ENCODE results near the gene RFX1. TPM values are rescaled to one million over a fixed set of nuclear protein-coding genes. Genes with fewer than 3 reads are reported as not detected.
"Not testable (repeated sequence)": the region's sequence is repeated elsewhere in the genome, so short reads cannot be mapped to it uniquely, and the experiment has no call there.

RFX1 gene
- polyA plus RNA-seq, 1 donor (not counting 4 experiments of a cell fraction or from before 2014, with no cell fraction given): 0.45 TPM

GRCh38 chr19:14052470-14052869 is 46.4 kb upstream of the RFX1 start:
- no peak overlapping the region for H3K4me2 ChIP-seq (ENCODE audit: control insufficient read depth, extremely low read depth, insufficient read depth, low read depth, low read length)

GRCh38 chr19:14051980-14052379 is 45.9 kb upstream of the RFX1 start:
- no peaks in the 10 kb centered on the region for H3K4me1 ChIP-seq (ENCODE audit: control insufficient read depth, extremely low read depth, insufficient read depth, low read length)
- H3K9me3 ChIP-seq (ENCODE audit: control insufficient read depth, low read depth, low read length): no peaks in the 10 kb centered on the region
- dilution Hi-C loops (cut with MboI; ENCODE audit: extremely low pct_ligation_motif_present, low sequenced_read_pairs): no loop called here
- H3K4me2 ChIP-seq (ENCODE audit: control insufficient read depth, extremely low read depth, insufficient read depth, low read depth, low read length): no peak overlapping the region
- H3K9ac ChIP-seq (ENCODE audit: control insufficient read depth, extremely low read depth, insufficient read depth, low read length): no peak overlapping the region
- H3K27ac ChIP-seq (ENCODE audit: control insufficient read depth, insufficient read depth, low read length): no peak overlapping the region
- TF ChIP-seq EZH2 (IDR thresholded peaks at IDR 0.05; ENCODE audit: low read length): no peak
- TF ChIP-seq CTCF (optimal IDR thresholded peaks at IDR 0.05 in 1 of 3, IDR thresholded peaks at IDR 0.05 in 1 of 3, conservative IDR thresholded peaks at IDR 0.05 in 1 of 3; ENCODE audit: extremely low read depth in 1 of 3, insufficient read depth in 2 of 3, low read length in 3 of 3): no peak
- DNase-seq (ENCODE audit: low read depth, low spot score): no peak
- no peak for FAIRE-seq
- no peaks in the 10 kb centered on the region for H4K20me1 ChIP-seq (ENCODE audit: control insufficient read depth, extremely low read depth, insufficient read depth, low read length)
- no peaks in the 10 kb centered on the region for H3K79me2 ChIP-seq (ENCODE audit: control insufficient read depth, insufficient read depth, low read length)
- H3K27me3 ChIP-seq (ENCODE audit: control insufficient read depth, extremely low read depth, insufficient read depth, low read length): peaks cover 12% of the 10 kb centered on the region
- no peak overlapping the region for H3K4me3 ChIP-seq (ENCODE audit: control insufficient read depth in 2 of 3, extremely low read depth in 1 of 3, insufficient read depth in 2 of 3, low read depth in 1 of 3, low read length in 3 of 3)
- H3K9me1 ChIP-seq (ENCODE audit: control insufficient read depth, extremely low read depth, insufficient read depth, low read length): no peaks in the 10 kb centered on the region
- peaks cover 0 to 2% of the 10 kb centered on the region in 2 experiments for H3K36me3 ChIP-seq (ENCODE audit: control insufficient read depth in 2 of 2, extremely low read depth in 1 of 2, insufficient read depth in 2 of 2, low read length in 2 of 2)
- H2AFZ ChIP-seq (ENCODE audit: control insufficient read depth, low read length): no peak overlapping the region

More at GRCh38 chr19:14052470-14052869, 46.4 kb upstream of the RFX1 start:
- Histone ChIP-seq H3K9ac (ENCODE audit: control insufficient read depth, extremely low read depth, insufficient read depth, low read length) (no peak overlapping the region), H3K27ac (ENCODE audit: control insufficient read depth, insufficient read depth, low read length) (no peak overlapping the region), H3K4me1 (ENCODE audit: control insufficient read depth, extremely low read depth, insufficient read depth, low read length) (no peaks in the 10 kb centered on the region), H3K9me3 (ENCODE audit: control insufficient read depth, low read depth, low read length) (no peaks in the 10 kb centered on the region), H3K79me2 (ENCODE audit: control insufficient read depth, insufficient read depth, low read length) (no peaks in the 10 kb centered on the region), H3K4me3 (ENCODE audit: control insufficient read depth in 2 of 3, extremely low read depth in 1 of 3, insufficient read depth in 2 of 3, low read depth in 1 of 3, low read length in 3 of 3) (no peak overlapping the region), H3K9me1 (ENCODE audit: control insufficient read depth, extremely low read depth, insufficient read depth, low read length) (no peaks in the 10 kb centered on the region), H4K20me1 (ENCODE audit: control insufficient read depth, extremely low read depth, insufficient read depth, low read length) (no peaks in the 10 kb centered on the region), H3K27me3 (ENCODE audit: control insufficient read depth, extremely low read depth, insufficient read depth, low read length) (peaks cover 12% of the 10 kb centered on the region), H2AFZ (ENCODE audit: control insufficient read depth, low read length) (no peak overlapping the region), H3K36me3 (ENCODE audit: control insufficient read depth in 2 of 2, extremely low read depth in 1 of 2, insufficient read depth in 2 of 2, low read length in 2 of 2) (peaks cover 0 to 2% of the 10 kb centered on the region in 2 experiments)
- TF ChIP-seq CTCF (optimal IDR thresholded peaks at IDR 0.05 in 1 of 3, IDR thresholded peaks at IDR 0.05 in 1 of 3, conservative IDR thresholded peaks at IDR 0.05 in 1 of 3; ENCODE audit: extremely low read depth in 1 of 3, insufficient read depth in 2 of 3, low read length in 3 of 3): no peak
- no peak for TF ChIP-seq EZH2 (IDR thresholded peaks at IDR 0.05; ENCODE audit: low read length)
- DNase-seq (ENCODE audit: low read depth, low spot score): no peak
- dilution Hi-C loops (cut with MboI; ENCODE audit: extremely low pct_ligation_motif_present, low sequenced_read_pairs): no loop called here
- no peak for FAIRE-seq

GRCh38 chr19:14050961-14051360 is 44.8 kb upstream of the RFX1 start:
- FAIRE-seq; H3K4me2 ChIP-seq (ENCODE audit: control insufficient read depth, extremely low read depth, insufficient read depth, low read depth, low read length); H4K20me1 ChIP-seq (ENCODE audit: control insufficient read depth, extremely low read depth, insufficient read depth, low read length); H3K4me1 ChIP-seq (ENCODE audit: control insufficient read depth, extremely low read depth, insufficient read depth, low read length); H3K9me1 ChIP-seq (ENCODE audit: control insufficient read depth, extremely low read depth, insufficient read depth, low read length); DNase-seq (ENCODE audit: low read depth, low spot score); H3K79me2 ChIP-seq (ENCODE audit: control insufficient read depth, insufficient read depth, low read length); H3K27ac ChIP-seq (ENCODE audit: control insufficient read depth, insufficient read depth, low read length); H3K27me3 ChIP-seq (ENCODE audit: control insufficient read depth, extremely low read depth, insufficient read depth, low read length); H3K4me3 ChIP-seq (ENCODE audit: control insufficient read depth in 2 of 3, extremely low read depth in 1 of 3, insufficient read depth in 2 of 3, low read depth in 1 of 3, low read length in 3 of 3); dilution Hi-C loops (cut with MboI; ENCODE audit: extremely low pct_ligation_motif_present, low sequenced_read_pairs); H3K9me3 ChIP-seq (ENCODE audit: control insufficient read depth, low read depth, low read length); H3K36me3 ChIP-seq (ENCODE audit: control insufficient read depth in 2 of 2, extremely low read depth in 1 of 2, insufficient read depth in 2 of 2, low read length in 2 of 2); H2AFZ ChIP-seq (ENCODE audit: control insufficient read depth, low read length); H3K9ac ChIP-seq (ENCODE audit: control insufficient read depth, extremely low read depth, insufficient read depth, low read length): not testable (repeated sequence)
